ENCODE results near the gene SLC19A1.

SLC19A1 gene

DNA sequence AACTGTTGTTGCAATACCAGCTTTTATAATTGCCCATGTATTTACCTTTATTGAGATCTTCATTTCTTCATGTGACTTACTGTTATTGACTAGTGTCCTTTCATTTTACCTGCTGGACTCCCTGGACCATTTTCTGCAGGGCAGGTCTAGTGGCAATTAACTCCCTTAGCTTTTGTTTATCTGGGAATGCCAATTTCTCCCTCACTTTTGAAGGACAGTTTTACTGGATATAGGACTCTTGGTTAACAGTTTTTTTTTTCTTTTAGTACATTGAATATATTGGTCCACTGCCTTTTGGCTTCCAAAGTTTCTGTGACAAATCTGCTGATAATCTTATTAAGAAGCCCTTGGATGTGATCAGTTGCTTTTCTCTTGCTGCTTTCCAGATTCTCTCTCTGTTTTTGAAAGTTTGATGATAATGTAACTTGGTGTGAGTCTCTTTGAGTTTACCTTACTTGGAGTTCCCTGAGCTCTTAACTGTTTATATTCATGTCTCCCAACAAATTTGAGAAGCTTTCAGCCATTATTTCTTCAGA lies 80.4 kb downstream of the SLC19A1 start:
- no peak for DNase-seq

DNA sequence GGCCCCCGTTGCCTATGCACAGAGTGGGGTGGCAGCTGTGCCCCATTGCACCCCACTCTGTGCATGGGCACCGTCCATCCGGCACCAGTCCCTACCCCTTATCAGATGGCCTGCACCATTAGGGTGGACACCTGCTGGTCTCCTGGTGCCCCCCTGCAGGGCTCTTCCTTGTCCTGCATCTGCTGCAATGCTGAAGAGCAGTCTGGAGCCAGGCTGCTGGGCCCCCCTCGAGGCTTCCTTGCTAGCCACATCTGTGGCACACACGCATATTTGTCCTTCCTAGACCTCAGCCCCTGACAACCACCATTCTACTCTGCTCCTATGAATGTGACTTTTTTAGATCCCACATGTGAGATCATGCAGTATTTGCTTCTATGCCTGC lies 80.9 kb downstream of the SLC19A1 start:
- DNase-seq, result no peak

DNA sequence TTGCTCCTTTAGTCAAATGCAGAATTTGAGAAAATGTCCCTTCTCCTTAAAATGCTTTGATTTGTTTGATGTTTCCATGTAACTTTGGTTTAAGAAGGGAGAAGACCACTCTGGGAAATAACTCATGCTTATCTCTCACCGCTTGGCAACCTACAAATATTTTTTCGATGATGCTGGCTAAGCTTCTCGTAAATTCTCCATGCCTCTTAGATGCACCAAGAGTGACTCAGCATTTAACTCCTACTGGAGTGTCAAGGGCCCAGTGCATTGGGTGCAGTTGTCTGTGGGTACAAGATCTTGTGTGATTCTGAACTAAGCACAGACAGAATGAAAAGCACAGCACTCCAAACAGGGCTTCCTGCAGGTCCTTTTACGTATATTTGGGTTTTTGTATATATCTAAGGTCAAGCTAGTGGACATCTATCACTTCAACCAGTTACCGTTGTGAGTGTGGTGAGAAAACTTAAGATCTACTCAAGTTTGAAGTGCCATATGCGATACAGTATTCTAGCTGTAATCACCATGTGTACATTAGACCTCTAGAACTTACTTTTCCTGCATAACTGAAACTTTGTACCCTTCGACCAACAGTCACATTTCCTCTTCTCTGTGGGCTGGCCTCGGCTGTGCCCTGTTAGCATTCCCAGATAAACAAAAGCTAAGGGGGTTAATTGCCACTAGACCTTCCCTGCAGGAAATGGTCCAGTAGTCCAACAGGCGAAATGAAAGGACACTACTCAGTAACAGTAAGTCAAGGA lies 81.5 kb downstream of the SLC19A1 start:
- DNase-seq, result no peak

DNA sequence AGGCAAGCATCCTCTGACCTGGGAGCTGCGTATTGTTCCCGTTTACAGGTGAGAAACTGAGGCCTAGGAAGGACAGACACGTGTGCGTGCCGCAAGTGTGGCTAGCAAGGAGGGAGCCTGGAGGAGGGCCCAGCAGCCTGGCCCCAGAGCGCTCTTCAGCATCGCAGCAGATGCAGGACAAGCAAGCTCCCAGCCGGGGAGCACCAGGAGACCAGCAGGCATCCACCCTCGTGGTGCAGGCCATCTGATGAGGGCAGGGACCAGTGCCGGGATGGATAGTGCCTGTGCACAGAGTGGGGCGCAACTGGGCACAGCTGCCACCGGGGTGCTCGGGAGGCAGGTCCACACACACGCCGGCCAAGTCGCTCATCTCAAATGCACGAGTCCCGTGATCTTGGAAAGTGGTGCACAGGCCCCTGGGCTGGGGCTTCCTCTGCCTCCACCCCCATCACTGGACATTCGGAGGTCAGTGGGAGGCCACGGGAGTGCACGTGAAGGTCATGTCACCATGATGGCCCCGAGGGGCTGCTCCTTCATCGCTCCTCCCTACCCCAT lies 82.2 kb downstream of the SLC19A1 start:
- DNase-seq, result no peak

DNA sequence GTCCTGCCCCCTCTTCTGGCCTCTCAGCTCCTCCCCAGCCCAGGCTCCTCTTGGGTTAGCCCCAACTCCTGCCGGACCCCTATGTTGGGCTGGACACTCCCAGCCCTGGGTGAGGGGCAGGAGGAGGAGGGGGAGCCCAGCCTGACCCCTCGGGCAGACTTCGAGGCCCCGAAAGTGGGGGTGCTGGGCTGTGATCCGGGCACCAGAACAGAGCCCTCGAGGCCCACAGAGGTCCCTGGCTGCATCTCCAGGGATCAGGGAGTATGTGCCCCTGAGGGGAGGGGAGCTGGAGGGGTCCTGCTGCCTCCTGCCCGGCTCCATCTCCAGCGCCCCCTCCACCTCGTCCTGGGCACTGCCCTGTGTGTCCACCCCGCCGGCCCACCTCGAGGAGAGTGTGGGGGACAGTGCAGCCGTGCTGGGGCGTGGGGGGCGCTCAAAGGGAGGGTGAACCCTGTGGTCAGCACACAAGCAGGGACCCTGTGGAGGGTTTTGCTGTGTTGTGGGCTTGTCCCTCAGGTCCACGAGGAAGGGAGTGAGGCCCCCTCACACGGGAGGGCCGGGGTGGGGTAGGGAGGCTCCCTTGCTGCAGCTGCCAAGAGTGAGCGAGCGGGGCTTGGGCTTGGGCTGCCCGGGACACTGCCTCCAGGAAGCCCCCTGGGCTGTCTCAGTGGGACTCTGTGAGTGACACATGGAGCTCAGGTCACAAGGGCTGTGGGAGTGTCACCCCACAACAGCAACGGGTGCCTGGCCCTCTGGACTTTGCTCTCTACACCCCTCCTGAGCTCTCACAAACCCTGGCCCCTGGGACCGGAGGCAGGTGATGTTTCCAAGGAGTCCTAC lies 82.8 kb downstream of the SLC19A1 start:
- DNase-seq, result no peak

DNA sequence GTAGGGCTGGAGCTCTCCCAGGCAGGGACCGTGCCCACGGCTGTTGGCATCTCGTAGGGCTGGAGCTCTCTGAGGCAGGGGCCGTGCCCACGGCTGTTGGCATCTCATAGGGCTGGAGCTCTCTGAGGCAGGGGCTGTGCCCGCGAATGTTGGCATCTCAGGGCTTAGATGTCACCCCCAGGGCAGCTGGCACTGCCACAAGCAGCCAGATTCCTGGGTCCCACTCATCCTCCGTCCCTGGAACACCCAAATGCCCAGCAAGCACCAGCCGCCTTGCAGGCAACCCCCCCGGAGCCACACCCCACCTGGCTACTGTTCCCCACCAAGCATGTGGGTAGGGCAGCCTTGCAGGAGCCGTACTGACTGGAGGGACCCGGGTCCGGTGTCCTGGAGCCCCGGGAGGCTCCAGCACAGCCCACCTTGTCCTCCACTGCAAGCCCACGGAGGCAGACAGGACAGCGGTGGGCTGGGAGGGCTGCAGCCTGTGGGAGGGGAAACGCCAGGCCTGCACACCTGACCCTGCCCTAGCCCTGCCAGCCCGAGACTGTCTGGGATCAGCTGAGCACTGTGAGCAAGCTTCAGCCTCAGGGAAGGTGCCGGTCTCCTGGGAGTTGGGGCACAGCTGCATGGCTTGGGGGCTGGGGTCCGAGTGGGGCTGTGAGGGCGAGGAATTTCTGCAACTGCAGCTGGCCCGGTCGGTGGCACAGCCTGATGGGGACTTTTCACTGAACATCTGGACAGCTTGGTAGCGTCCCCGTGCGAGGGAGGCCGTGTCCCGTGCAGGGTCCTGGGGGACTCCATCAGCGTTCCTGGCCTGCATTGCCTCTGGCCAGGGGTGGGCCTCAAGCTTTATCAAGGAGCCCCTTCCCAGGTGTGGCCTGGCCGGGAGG lies 83.7 kb downstream of the SLC19A1 start:
- DNase-seq, result no peak

DNA sequence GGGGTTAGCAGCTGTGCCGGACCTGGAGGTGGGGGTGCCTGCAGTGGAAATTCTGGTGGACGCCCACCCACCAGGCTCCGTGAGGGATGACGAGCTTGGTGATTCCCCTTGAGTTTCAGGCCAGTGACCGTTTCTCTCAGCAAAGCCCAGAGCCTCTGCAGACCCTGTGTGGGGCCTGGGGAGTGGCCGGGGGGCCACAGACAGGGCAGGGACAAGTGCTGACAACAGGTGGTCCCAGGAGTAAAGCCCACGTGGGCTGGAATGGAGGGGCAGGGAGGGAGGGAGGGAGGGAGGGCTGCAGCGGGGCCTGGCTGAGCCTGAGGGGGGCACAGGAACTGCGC lies 84.4 kb downstream of the SLC19A1 start:
- DNase-seq, result no peak

DNA sequence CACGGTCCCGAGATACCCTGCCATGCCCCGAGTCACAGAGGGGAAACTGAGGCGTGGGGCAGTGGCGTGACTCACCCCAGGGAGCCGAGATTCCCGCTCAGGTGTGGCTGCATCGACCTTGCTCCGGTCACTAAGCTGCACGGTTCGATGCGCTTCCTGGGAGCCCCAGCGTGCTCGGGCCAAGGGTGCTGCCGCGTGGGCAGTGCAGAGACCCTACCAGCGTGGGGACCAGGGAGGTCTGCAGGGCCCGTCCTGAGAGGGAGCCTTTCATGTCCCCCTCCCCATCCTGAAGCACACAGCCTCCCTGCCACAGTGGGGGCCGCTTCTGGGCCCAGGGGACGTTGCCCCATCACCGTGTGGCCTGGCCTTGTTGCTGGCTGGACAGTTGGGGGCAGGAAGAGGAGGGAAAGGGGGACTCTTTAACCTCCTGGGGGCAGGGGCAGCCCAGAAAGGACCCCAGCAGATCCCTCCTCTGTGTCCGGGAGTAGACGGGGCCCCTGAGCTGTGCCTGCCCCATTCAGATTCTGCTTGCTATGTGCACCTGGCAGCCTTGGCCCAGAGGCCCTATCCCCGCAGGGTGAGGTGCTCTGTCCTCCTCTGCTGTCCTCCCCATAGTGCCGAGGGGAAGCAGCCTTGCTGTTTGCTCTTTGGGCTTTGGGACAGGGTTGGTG lies 84.9 kb downstream of the SLC19A1 start:
- DNase-seq, result no peak

DNA sequence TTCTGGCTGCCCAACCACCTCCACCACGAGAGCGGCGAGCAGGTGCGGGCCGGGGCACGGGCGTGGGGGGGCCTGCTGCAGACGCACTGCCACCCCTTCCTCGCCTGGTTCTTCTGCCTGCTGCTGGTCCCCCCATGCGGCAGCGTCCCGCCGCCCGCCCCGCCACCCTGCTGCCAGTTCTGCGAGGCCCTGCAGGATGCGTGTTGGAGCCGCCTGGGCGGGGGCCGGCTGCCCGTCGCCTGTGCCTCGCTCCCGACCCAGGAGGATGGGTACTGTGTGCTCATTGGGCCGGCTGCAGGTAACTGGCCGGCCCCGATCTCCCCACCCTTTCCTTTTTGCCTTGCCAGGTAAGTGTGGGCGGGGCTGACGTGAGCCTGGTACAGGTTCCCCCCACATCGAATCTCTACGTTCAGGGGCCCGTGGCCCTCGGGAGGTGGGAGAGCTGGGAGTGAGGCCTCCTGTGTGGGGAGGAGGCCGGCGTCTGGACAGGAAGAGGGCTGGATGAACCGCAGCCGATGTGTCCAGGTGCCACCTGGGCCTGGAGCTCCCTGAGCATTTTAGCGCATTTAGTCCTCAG lies 85.6 kb downstream of the SLC19A1 start:
- DNase-seq, result no peak

DNA sequence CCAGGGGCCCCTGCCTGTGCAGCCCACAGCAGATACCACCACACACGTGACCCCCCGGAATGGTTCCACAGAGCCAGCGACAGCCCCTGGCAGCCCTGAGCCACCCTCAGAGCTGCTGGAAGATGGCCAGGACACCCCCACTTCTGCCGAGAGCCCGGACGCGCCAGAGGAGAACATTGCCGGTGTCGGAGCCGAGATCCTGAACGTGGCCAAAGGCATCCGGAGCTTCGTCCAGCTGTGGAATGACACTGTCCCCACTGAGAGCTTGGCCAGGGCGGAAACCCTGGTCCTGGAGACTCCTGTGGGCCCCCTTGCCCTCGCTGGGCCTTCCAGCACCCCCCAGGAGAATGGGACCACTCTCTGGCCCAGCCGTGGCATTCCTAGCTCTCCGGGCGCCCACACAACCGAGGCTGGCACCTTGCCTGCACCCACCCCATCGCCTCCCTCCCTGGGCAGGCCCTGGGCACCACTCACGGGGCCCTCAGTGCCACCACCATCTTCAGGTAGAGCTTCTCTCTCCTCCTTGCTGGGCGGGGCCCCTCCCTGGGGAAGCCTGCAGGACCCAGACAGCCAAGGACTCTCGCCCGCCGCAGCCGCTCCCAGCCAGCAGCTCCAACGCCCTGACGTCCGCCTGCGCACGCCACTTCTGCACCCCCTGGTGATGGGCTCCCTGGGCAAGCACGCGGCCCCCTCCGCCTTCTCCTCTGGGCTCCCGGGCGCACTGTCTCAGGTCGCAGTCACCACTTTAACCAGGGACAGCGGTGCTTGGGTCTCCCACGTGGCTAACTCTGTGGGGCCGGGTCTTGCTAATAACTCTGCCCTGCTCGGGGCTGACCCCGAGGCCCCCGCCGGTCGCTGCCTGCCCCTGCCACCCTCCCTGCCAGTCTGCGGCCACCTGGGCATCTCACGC lies 86.3 kb downstream of the SLC19A1 start:
- DNase-seq, result no peak

DNA sequence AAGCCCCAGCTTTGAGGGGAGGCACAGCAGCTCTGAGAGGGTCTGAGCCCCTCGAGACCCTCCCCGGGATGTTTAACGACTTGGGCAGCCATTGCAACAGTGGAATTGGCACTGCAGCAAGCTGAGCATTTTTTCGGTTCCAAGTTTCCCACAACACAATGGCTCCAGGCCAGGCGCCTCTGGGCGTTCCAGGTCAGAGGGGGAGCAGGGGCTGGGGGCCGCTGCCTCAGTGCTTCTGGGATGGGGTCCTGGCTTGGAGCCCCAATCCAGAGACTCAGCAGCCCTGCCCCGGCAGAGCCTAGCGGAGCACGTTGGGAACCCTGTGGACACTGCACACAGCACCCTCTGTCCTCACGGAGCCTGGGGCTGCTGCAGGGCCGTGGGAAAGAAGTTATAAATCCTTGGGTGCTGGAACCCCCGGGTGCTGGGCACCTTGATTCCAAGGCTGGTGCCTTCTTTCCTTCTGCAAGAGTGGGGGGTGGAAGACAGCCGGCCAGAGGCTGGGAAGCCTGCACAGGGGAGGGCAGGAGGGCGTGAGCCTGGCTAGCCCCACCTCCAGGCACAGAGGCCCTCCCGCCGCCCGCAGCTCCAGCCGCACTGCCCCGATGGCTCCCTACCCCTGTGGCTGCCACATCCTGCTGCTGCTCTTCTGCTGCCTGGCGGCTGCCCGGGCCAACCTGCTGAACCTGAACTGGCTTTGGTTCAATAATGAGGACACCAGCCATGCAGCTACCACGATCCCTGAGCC lies 87.1 kb downstream of the SLC19A1 start:
- no peak for DNase-seq

DNA sequence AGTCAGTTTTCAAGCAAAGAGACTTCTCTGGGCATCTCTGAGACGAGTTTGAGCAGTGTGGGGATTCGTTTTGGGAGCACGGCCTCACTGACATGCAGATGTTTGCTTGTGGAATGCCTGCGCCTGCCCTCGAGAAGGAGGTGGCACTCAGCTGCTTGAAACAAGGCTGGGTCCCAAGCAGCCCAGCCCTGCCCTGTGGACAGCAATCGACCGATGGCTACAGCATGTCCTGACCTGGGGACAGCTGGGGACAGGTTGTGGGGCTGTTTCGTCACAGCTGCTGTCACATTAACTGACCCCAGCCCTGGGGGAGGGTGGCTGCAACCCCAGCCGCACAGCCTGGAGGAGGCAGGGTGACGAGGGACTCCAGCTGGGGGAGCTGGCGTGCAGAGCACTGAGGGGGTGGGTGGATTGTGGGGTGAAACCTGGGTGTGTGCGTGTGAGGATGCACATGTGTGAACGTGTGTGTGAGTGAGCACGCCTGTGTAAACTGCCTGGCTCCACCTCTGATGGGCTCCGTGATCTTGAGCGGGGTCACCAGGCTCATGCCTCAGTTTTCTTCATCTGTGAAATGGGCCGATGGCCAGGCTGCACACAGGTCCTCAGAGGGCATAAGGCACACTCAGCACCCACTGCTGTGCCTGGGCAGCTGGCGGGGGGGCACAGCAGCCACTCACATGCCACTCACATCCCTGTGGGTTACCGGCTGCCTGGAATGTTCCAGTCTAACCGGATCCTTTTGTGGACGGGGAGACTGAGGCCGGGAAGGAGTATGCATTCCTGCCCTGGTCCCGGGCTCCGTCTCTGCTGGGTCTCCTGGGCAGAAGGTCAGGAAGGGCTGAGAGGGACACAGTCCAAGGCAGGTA lies 87.9 kb downstream of the SLC19A1 start:
- DNase-seq, result no peak

DNA sequence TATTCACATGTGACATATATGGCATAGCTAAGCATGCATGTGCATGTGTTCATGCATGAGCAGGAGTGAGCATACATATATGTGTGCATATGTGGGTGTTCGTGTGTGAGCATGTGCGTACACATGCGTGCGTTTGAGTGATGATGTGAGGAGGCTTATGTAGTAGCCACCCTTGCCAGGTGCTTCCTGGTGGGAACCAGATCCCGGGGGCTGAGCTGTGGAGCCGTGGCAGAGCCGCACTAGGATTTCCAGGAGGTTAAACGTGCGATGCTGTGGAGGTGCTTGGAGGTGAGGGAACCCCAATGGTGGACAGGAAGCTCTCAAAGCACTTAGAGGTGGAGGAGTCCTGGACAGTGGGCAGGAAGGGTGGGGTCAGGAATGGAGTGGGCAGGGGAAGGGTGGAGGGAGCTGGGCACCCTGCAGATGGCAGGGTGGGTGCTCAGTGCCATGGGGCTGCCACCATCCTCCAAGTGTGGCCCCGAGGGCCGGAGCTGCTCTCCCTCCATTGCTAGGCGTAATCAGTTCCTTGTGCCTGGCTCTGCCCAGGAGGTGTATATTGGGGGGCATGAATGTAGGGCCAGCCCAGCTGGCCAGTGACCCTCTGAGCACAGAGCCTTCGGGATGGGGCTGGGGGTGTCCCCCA lies 88.8 kb downstream of the SLC19A1 start:
- DNase-seq, result no peak

DNA sequence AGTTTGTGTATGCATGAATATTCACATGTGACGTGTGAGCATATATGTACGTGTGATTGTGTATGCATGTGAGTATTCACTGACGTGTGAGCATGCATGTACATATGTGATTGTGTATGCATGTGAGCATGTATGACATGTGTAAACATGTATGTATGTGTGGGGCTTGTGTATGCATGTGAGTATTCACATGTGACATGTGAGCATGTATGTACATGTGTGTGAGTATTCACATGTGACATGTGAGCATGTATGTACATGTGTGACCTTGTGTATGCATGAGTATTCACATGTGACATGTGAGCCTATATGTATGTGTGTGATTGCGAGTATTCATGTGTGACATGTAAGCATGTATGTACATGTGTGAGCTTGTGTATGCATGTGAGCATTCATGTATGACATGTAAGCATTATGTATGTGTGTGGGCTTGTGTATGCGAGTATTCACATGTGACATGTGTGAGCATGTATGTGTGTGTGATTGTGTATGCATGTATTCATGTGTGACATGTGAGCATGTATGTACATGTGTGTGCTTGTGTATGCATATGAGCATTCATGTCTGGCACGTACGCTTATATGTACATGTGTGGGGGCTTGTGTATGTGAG lies 89.4 kb downstream of the SLC19A1 start:
- no peak for DNase-seq

DNA sequence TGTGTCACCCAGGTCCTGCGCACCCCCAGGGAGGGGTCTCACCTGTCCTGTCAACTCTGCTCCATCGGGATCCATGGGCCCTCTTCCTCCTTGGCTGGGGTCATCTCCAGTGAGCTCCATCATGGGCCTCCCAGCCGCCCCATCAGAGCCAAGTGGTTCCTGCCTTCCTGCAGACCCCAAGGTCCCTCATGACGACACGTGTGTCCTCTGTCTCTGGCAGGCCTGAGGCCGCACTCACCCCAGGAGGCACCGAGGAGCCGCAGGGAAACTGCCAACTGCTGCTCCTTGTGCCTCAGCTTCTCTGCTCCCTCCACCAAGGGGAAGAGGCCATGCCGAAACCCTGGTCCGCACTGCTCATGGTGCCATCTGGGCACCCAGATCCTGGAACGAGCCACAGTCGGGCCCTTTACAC lies 90.5 kb downstream of the SLC19A1 start:
- DNase-seq, result no peak

DNA sequence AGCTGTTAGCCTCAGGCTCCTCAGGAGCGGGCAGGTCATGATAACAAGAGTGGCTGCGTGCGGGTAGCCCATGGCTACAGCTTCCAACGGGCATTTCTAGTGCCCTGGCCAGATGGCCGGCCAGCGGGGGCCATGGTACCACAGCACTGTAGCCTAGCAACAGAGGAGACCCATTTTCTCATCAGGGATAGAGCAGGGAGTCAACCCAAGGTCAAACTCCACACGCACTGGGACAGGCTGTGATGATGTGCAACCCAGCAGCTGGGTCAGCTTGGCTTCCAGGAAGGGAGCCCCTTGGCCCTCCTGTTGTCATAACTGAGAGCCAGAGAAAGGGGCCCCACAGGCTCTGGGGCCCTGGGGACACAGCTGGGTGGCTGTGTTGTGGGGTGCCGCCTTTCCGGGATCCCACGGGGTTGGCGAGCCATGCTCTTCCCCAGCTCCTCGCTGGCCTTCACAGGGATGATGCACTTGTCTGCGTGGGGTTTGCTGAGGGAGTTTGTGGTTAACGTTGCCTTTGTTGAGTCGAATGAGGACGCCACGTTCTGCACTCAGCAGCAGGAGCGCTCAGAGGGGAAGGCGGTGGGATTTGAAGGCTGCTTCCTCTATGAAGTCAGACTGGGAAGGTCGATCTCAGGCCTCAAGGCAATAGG lies 91.0 kb downstream of the SLC19A1 start:
- no peak for DNase-seq

DNA sequence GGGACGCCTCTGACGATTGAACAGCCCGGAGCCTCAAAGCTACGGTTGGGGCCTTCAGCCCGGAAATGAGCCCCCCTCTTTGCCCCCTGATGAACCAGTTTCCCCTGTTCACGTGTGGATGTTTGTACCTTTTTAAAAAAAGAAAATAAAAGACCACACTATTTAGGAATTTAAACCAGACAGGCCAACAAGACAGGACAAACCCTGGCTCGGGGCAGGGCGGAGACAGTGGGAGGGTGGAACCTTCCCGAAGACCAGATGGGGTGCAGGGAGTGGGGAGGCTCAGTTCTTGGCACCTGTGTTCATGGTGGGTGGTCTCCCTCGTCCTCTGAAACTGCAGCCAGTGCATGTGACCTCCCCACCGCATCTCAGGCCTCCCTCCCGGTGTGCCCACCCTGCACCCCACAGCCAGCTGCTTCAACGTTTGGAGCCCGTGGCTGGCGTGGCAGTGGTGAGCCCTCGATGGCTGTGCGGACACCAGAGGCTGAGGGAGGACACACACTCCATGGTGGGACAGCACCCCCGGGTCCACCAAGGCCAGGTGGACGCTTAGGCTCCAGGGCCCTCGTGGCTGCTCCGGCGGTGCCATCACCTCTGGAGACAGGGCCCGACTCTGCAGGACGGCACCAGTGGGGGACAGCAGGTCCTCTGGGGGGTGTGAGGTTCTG lies 91.7 kb downstream of the SLC19A1 start:
- no peak for DNase-seq
